ENCODE data around the gene PIM3.
"Not testable (repeated sequence)": the region's sequence is repeated elsewhere in the genome, so short reads cannot be mapped to it uniquely, and the experiment has no call there.

Gene PIM3

GRCh38 chr22:49966774-49967705 lies 6.5 kb downstream of the PIM3 start:
- DNase-seq (ENCODE audit: low read depth in 3 of 3), result no peak

GRCh38 chr22:49967706-49968208 lies 7.2 kb downstream of the PIM3 start:
- no peak for DNase-seq (ENCODE audit: low read depth in 3 of 3)

GRCh38 chr22:49968313-49968830 lies 7.8 kb downstream of the PIM3 start:
- no peak for DNase-seq (ENCODE audit: low read depth in 3 of 3)

- DNase-seq (ENCODE audit: low read depth in 3 of 3), result no peak
Measured at GRCh38 chr22:49968831-49969661, 8.5 kb downstream of the PIM3 start.

GRCh38 chr22:49969751-49970527 lies 9.4 kb downstream of the PIM3 start:
- DNase-seq (ENCODE audit: low read depth in 3 of 3), result no peak

- peak; percentile 93 to 99 (median 97) for DNase-seq (ENCODE audit: low read depth in 3 of 3)
Measured at GRCh38 chr22:49970528-49971231, 10.1 kb downstream of the PIM3 start.

- DNase-seq (ENCODE audit: low read depth in 3 of 3), result peak in 1 of 3 donors; percentile 79
Measured at GRCh38 chr22:49971232-49972162, 10.9 kb downstream of the PIM3 start.

GRCh38 chr22:49972163-49973017 lies 11.8 kb downstream of the PIM3 start:
- DNase-seq (ENCODE audit: low read depth in 3 of 3), result no peak

GRCh38 chr22:49973018-49973961 lies 12.7 kb downstream of the PIM3 start:
- no peak for DNase-seq (ENCODE audit: low read depth in 3 of 3)

GRCh38 chr22:49975543-49976389 lies 15.2 kb downstream of the PIM3 start:
- peak in 2 of 3 donors; percentile 56 to 62 for DNase-seq (ENCODE audit: low read depth in 3 of 3)

- peak in 2 of 3 donors; percentile 63 to 65 for DNase-seq (ENCODE audit: low read depth in 3 of 3)
Measured at GRCh38 chr22:49976439-49977175, 16.0 kb downstream of the PIM3 start.

- no peak for DNase-seq (ENCODE audit: low read depth in 3 of 3)
Measured at GRCh38 chr22:49977578-49977977, 17.0 kb downstream of the PIM3 start.

- DNase-seq (ENCODE audit: low read depth in 3 of 3), result no peak
Measured at GRCh38 chr22:49979587-49980264, 19.2 kb downstream of the PIM3 start.

- not testable (repeated sequence) for DNase-seq (ENCODE audit: low read depth in 3 of 3)
Measured at GRCh38 chr22:49981799-49982198, 21.2 kb downstream of the PIM3 start.
